Thymus (tissue), 14 donors: ENCODE measurements around the gene ZNF430. TPM values are rescaled to one million over a fixed set of nuclear protein-coding genes. Genes with fewer than 3 reads are reported as not detected.
"Not testable (repeated sequence)": the region's sequence is repeated elsewhere in the genome, so short reads cannot be mapped to it uniquely, and the experiment has no call there.

ENCODE experiments used
- DNase-seq, 9 donors: peaks; one replicate each; pipeline ENCODE4 v3.0.0-alpha.2; 2013; ENCODE audit warnings: low spot score in 9 of 9, low read depth in 6 of 9, missing footprints in 1 of 9
- H3K27ac ChIP-seq, 2 donors: one replicate each; pipeline ENCODE4 v1.5.1; 2013; ENCODE audit warnings: control low read depth in 1 of 2, low read depth in 1 of 2, low read length in 1 of 2, mild to moderate bottlenecking in 1 of 2, moderate library complexity in 1 of 2
- H3K27me3 ChIP-seq, 2 donors: one replicate each; pipeline ENCODE4 v1.5.1; 2013; ENCODE audit warnings: low read length in 1 of 2; ENCODE audit not compliant: control insufficient read depth in 2 of 2, insufficient read depth in 1 of 2
- H3K36me3 ChIP-seq, 2 donors: one replicate each; pipeline ENCODE4 v1.5.1; 2013; ENCODE audit warnings: low read length in 1 of 2, mild to moderate bottlenecking in 1 of 2, moderate library complexity in 1 of 2; ENCODE audit not compliant: control insufficient read depth in 2 of 2, insufficient read depth in 2 of 2
- H3K4me1 ChIP-seq, 2 donors: one replicate each; pipeline ENCODE4 v1.5.1; 2013; ENCODE audit warnings: low read length in 2 of 2; ENCODE audit not compliant: control insufficient read depth in 2 of 2, insufficient read depth in 2 of 2
- H3K4me3 ChIP-seq, 2 donors: one replicate each; pipeline ENCODE4 v1.5.1; 2013; ENCODE audit warnings: low read length in 2 of 2, control low read depth in 1 of 2, mild to moderate bottlenecking in 1 of 2
- H3K9me3 ChIP-seq, 2 donors: one replicate each; pipeline ENCODE4 v1.5.1; 2013; ENCODE audit warnings: low read length in 1 of 2, mild to moderate bottlenecking in 1 of 2; ENCODE audit not compliant: control insufficient read depth in 2 of 2, insufficient read depth in 1 of 2
- WGBS: extraction: QIAGEN DNeasy Blood & Tissue Kit; methylation state at CpG from one replicate; pipeline ENCODE4 v1.1.7; 2013; 5-methylcytosine and 5-hydroxymethylcytosine counted together
- long read RNA-seq, 10 donors: transcript quantifications; one replicate each; lab custom pipeline, GENCODE V29; 2026
- polyA plus RNA-seq: library from polyadenylated mRNA; stranded (reverse); fragments of 200-250 nt; gene quantifications from one replicate; pipeline ENCODE4 v1.2.3, GENCODE V29; 2013
- total RNA-seq: library from RNA; stranded (reverse); fragments of 120-200 nt; gene quantifications from one replicate; pipeline ENCODE4 v1.2.4, GENCODE V29; 2013
- donor health status: healthy.

The ZNF430 gene
- total RNA-seq (15.0 TPM), polyA plus RNA-seq (7.2 TPM)
- long read RNA-seq, donor 1: 0 reads
- long read RNA-seq, donor 2, transcript ZNF430-201 (5 exons, 3,923 nt): major isoform, 7 of 8 reads
- long read RNA-seq, donor 2, partial matches to known transcripts: 0 of 8 reads
- long read RNA-seq, donor 2, other reads (novel, unspliced or antisense): 0 of 8 reads
- long read RNA-seq, donor 3, partial matches to known transcripts: 0 of 2 reads
- long read RNA-seq, donor 3, other reads (novel, unspliced or antisense): 0 of 2 reads
- long read RNA-seq, donor 4, partial matches to known transcripts: 0 of 2 reads
- long read RNA-seq, donor 4, other reads (novel, unspliced or antisense): 0 of 2 reads
- long read RNA-seq, donor 5, partial matches to known transcripts: 0 of 2 reads
- long read RNA-seq, donor 5, other reads (novel, unspliced or antisense): 0 of 2 reads
- long read RNA-seq, donor 6, partial matches to known transcripts: 0 of 4 reads
- long read RNA-seq, donor 6, other reads (novel, unspliced or antisense): 0 of 4 reads
- long read RNA-seq, donor 7, transcript ZNF430-201 (5 exons, 3,923 nt): major isoform, 5 of 12 reads
- long read RNA-seq, donor 7, partial matches to known transcripts: 0 of 12 reads
- long read RNA-seq, donor 7, other reads (novel, unspliced or antisense): 5 of 12 reads
- long read RNA-seq, donor 8, partial matches to known transcripts: 0 of 1 reads
- long read RNA-seq, donor 8, other reads (novel, unspliced or antisense): 0 of 1 reads
- long read RNA-seq, donor 9, transcript ZNF430-201 (5 exons, 3,923 nt): major isoform, 8 of 9 reads
- long read RNA-seq, donor 9, partial matches to known transcripts: 0 of 9 reads
- long read RNA-seq, donor 9, other reads (novel, unspliced or antisense): 0 of 9 reads
- long read RNA-seq, donor 10, partial matches to known transcripts: 0 of 3 reads
- long read RNA-seq, donor 10, other reads (novel, unspliced or antisense): 0 of 3 reads

- H3K27me3 ChIP-seq: no peaks in the 10 kb centered on the region
- H3K9me3 ChIP-seq: no peaks in the 10 kb centered on the region
- H3K36me3 ChIP-seq: peaks cover 11 to 15% of the 10 kb centered on the region in 2 donors
- 4% methylated on average over 44 of the region's 44 CpGs for WGBS
- peak; percentile 90 to 99 (median 96) for DNase-seq
- H3K4me1 ChIP-seq: peaks cover 7% of the 10 kb centered on the region in 2 donors
- peak within 1 kb of the TSS; percentile 83 to 93 for H3K4me3 ChIP-seq
- peak within 1 kb of the TSS; percentile 93 for H3K27ac ChIP-seq
Observed at GRCh38 chr19:21020298-21021227, at the start of gene ZNF430. ZNF430 (plus strand) TSS chr19:21020657; CDS start chr19:21020801, 144 bp downstream.

- WGBS: 93% methylated on average over 2 of the region's 2 CpGs
Observed at GRCh38 chr19:20992788-20993187, 27.7 kb upstream of the ZNF430 start.

GRCh38 chr19:20999731-21000352 is 20.6 kb upstream of the ZNF430 start:
- Histone ChIP-seq H3K36me3 (no peaks in the 10 kb centered on the region), H3K4me1 (peaks cover 0 to 6% of the 10 kb centered on the region in 2 donors), H3K27me3 (no peaks in the 10 kb centered on the region), H3K27ac (no peak overlapping the region), H3K9me3 (peaks cover 0 to 3% of the 10 kb centered on the region in 2 donors), H3K4me3 (peak overlapping the region; percentile 42 to 45)
- 4% methylated on average over 29 of the region's 29 CpGs for WGBS
- peak; percentile 73 to 95 (median 81) for DNase-seq

More at GRCh38 chr19:20992788-20993187, 27.7 kb upstream of the ZNF430 start:
- not testable (repeated sequence) for DNase-seq, H3K4me1 ChIP-seq, H3K4me3 ChIP-seq, H3K27me3 ChIP-seq, H3K27ac ChIP-seq, H3K36me3 ChIP-seq
- H3K9me3 ChIP-seq: peaks cover 0 to 12% of the 10 kb centered on the region in 2 donors

GRCh38 chr19:21021238-21021637 is 781 bp downstream of the ZNF430 start:
- H3K4me3 ChIP-seq: peak overlapping the region; percentile 83 to 93
- WGBS: 19% methylated on average over 11 of the region's 11 CpGs
- DNase-seq: peak in 1 of 9 donors; percentile 18
- H3K9me3 ChIP-seq, H3K4me1 ChIP-seq, H3K27me3 ChIP-seq: not testable (repeated sequence)
- H3K36me3 ChIP-seq: peaks cover 15 to 22% of the 10 kb centered on the region in 2 donors
- peak overlapping the region in 1 of 2 donors; percentile 93 for H3K27ac ChIP-seq

- 81% methylated on average over 2 of the region's 2 CpGs for WGBS
- peaks cover 17 to 28% of the 10 kb centered on the region in 2 donors for H3K36me3 ChIP-seq
- peak in 1 of 9 donors; percentile 7 for DNase-seq
- no peaks in the 10 kb centered on the region for H3K27me3 ChIP-seq
- H3K4me1 ChIP-seq: peaks cover 7% of the 10 kb centered on the region in 2 donors
- no peaks in the 10 kb centered on the region for H3K9me3 ChIP-seq
- H3K4me3 ChIP-seq: no peak overlapping the region
- H3K27ac ChIP-seq: no peak overlapping the region
Observed at GRCh38 chr19:21022996-21023395, 2.5 kb downstream of the ZNF430 start.

- no peaks in the 10 kb centered on the region for H3K27me3 ChIP-seq
- H3K27ac ChIP-seq: no peak overlapping the region
- no peak overlapping the region for H3K4me3 ChIP-seq
- no peak for DNase-seq
- peaks cover 20 to 32% of the 10 kb centered on the region in 2 donors for H3K36me3 ChIP-seq
- H3K4me1 ChIP-seq: peaks cover 7% of the 10 kb centered on the region in 2 donors
- no peaks in the 10 kb centered on the region for H3K9me3 ChIP-seq
Observed at GRCh38 chr19:21023901-21024300, 3.4 kb downstream of the ZNF430 start.

GRCh38 chr19:21028969-21029268 is 8.5 kb downstream of the ZNF430 start:
- no peak for DNase-seq
- no peaks in the 10 kb centered on the region for H3K4me1 ChIP-seq
- peaks cover 27 to 41% of the 10 kb centered on the region in 2 donors for H3K36me3 ChIP-seq
- H3K9me3 ChIP-seq: no peaks in the 10 kb centered on the region
- no peak overlapping the region for H3K27ac ChIP-seq
- H3K27me3 ChIP-seq: no peaks in the 10 kb centered on the region
- H3K4me3 ChIP-seq: no peak overlapping the region

GRCh38 chr19:21045028-21045427 is 24.6 kb downstream of the ZNF430 start:
- Histone ChIP-seq H3K9me3 (peaks cover 13 to 15% of the 10 kb centered on the region in 2 donors), H3K4me1 (no peaks in the 10 kb centered on the region), H3K27ac (no peak overlapping the region), H3K4me3 (no peak overlapping the region), H3K36me3 (peaks cover 22 to 25% of the 10 kb centered on the region in 2 donors), H3K27me3 (no peaks in the 10 kb centered on the region)
- DNase-seq: no peak
